ENCODE measurements around the gene DCC. TPM values are rescaled to one million over a fixed set of nuclear protein-coding genes. Genes with fewer than 3 reads are reported as not detected.

The DCC gene
- total and polyA plus RNA-seq, 3 donors from 2014 or later: 7.9 to 42.1 (median 24.5) TPM

GRCh38 chr18:52431683-52432082 lies 91.7 kb downstream of the DCC start:
- H3K27ac ChIP-seq: no peak overlapping the region
- TF ChIP-seq CTCF (IDR thresholded peaks at IDR 0.05): no peak
- no peak for TF ChIP-seq POLR2A (IDR thresholded peaks at IDR 0.05)
- no peak overlapping the region for H3K4me3 ChIP-seq
- 77 to 79% methylated on average over 5 of the region's 5 CpGs for WGBS, 2 donors
- H3K36me3 ChIP-seq (ENCODE audit: low read depth, missing control alignments): no peaks in the 10 kb centered on the region
- no peaks in the 10 kb centered on the region for H3K4me1 ChIP-seq
- DNase-seq: no peak
- intact Hi-C loops (cut with DNase I; ENCODE audit: low total_unique reads): no loop called here
- H3K9me3 ChIP-seq: no peaks in the 10 kb centered on the region
- no peaks in the 10 kb centered on the region for H3K27me3 ChIP-seq

DNA sequence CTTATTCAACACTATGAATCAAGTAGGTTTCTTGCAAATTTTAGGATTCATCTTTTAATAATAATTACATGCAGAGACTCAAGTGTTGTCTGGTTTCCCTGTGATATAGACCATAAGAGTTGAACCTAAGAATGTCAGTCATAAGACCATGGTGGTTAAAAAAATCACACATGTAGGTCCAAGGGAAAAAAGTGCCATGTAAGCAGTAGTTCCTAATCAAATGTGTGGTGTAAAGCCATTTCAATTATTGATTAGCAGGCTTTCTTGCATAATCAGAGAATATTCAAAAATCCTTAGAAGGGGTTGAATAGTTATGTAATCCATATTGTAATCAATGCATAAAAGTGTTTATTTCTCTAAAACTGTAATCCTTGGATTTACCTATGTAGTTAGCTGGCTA lies 93.8 kb downstream of the DCC start:
- no peaks in the 10 kb centered on the region for H3K9me3 ChIP-seq
- DNase-seq: no peak
- H3K4me1 ChIP-seq: no peaks in the 10 kb centered on the region
- H3K27me3 ChIP-seq: no peaks in the 10 kb centered on the region
- no peak overlapping the region for H3K27ac ChIP-seq
- no peak overlapping the region for H3K4me3 ChIP-seq
- intact Hi-C loops (cut with DNase I; ENCODE audit: low total_unique reads): no loop called here
- no peaks in the 10 kb centered on the region for H3K36me3 ChIP-seq (ENCODE audit: low read depth, missing control alignments)
- TF ChIP-seq CTCF (IDR thresholded peaks at IDR 0.05): no peak
- TF ChIP-seq POLR2A (IDR thresholded peaks at IDR 0.05): no peak

DNA sequence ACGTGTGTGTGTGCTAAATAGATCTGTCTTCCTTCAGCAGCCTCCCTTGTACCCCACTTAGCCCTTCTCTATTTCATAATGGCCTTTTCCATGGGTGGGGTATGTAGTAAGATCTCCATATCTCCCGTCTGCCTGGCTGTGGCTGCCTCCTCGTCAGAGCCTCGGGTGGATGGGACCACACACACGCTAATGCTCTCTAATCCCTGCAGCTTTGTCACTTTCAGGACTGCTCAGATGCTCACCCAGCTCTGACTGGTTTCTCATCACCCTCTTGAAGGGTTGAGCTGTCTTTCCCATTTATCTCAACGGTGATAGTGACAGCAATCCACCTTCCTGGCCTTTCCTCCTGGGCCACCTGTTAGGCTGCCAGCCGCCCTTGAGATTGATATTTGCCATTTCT lies 95.3 kb downstream of the DCC start:
- no peak for DNase-seq
- intact Hi-C loops (cut with DNase I; ENCODE audit: low total_unique reads): no loop called here
- H3K27me3 ChIP-seq: no peaks in the 10 kb centered on the region
- 77 to 82% methylated on average over 7 of the region's 7 CpGs for WGBS, 2 donors
- no peaks in the 10 kb centered on the region for H3K4me1 ChIP-seq
- H3K36me3 ChIP-seq (ENCODE audit: low read depth, missing control alignments): no peaks in the 10 kb centered on the region
- no peak overlapping the region for H3K4me3 ChIP-seq
- no peak overlapping the region for H3K27ac ChIP-seq
- no peaks in the 10 kb centered on the region for H3K9me3 ChIP-seq
- no peak for TF ChIP-seq CTCF (IDR thresholded peaks at IDR 0.05)
- TF ChIP-seq POLR2A (IDR thresholded peaks at IDR 0.05): no peak

- no peak for DNase-seq
- intact Hi-C loops (cut with DNase I; ENCODE audit: low total_unique reads): no loop called here
- Histone ChIP-seq H3K9me3 (no peaks in the 10 kb centered on the region), H3K4me3 (no peak overlapping the region), H3K36me3 (ENCODE audit: low read depth, missing control alignments) (no peaks in the 10 kb centered on the region), H3K27ac (no peak overlapping the region), H3K27me3 (no peaks in the 10 kb centered on the region), H3K4me1 (no peaks in the 10 kb centered on the region)
- no peak for TF ChIP-seq CTCF (IDR thresholded peaks at IDR 0.05)
- no peak for TF ChIP-seq POLR2A (IDR thresholded peaks at IDR 0.05)
Measured at GRCh38 chr18:52437161-52437560, 97.2 kb downstream of the DCC start.

- intact Hi-C loops (cut with DNase I; ENCODE audit: low total_unique reads): no loop called here
- Histone ChIP-seq H3K36me3 (ENCODE audit: low read depth, missing control alignments) (no peaks in the 10 kb centered on the region), H3K4me1 (no peaks in the 10 kb centered on the region), H3K9me3 (no peaks in the 10 kb centered on the region), H3K4me3 (no peak overlapping the region), H3K27ac (no peak overlapping the region), H3K27me3 (no peaks in the 10 kb centered on the region)
- 59 to 63% methylated on average over 4 of the region's 4 CpGs for WGBS, 2 donors
- DNase-seq: no peak
- no peak for TF ChIP-seq CTCF (IDR thresholded peaks at IDR 0.05)
Measured at GRCh38 chr18:52439457-52439856, 99.5 kb downstream of the DCC start.

Measured in testis (tissue), 3 donors.